Fibroblast of skin of right quadriceps (primary cell): Measurements from ENCODE around the gene CDK3.
A peak's percentile ranks its signal among the peaks of the same experiment; 100 is the strongest.
"Not testable (repeated sequence)": the region's sequence is repeated elsewhere in the genome, so short reads cannot be mapped to it uniquely, and the experiment has no call there.

Experiments
- DNase-seq: peaks from one replicate; pipeline ENCODE4 v3.0.0-alpha.2; 2013

The CDK3 gene

GRCh38 chr17:76017481-76018339 is 17.1 kb downstream of the CDK3 start:
- DNase-seq, result no peak

GRCh38 chr17:76018340-76018680 is 17.7 kb downstream of the CDK3 start:
- no peak for DNase-seq

- no peak for DNase-seq
Measured at GRCh38 chr17:76018801-76019200, 18.1 kb downstream of the CDK3 start.

- no peak for DNase-seq
Measured at GRCh38 chr17:76019833-76020467, 19.3 kb downstream of the CDK3 start.

GRCh38 chr17:76022285-76022684 is 21.6 kb downstream of the CDK3 start:
- DNase-seq, result no peak

- DNase-seq, result no peak
Measured at GRCh38 chr17:76022973-76023899, 22.6 kb downstream of the CDK3 start.

GRCh38 chr17:76023900-76024237 is 23.2 kb downstream of the CDK3 start:
- DNase-seq, result no peak

- DNase-seq, result no peak
Measured at GRCh38 chr17:76024353-76024752, 23.7 kb downstream of the CDK3 start.

GRCh38 chr17:76025294-76025693 is 24.6 kb downstream of the CDK3 start:
- DNase-seq, result no peak

GRCh38 chr17:76026714-76027158 is 26.1 kb downstream of the CDK3 start:
- DNase-seq, result no peak

GRCh38 chr17:76027159-76027839 is 26.6 kb downstream of the CDK3 start, which contains the start of gene EVPL:
TSS of gene EVPL (minus strand) at chr17:76027306. CDS start at chr17:76027198, 108 bp downstream.
- no peak for DNase-seq

GRCh38 chr17:76032073-76032779 is 31.6 kb downstream of the CDK3 start:
- no peak for DNase-seq

GRCh38 chr17:76032780-76033108 is 32.1 kb downstream of the CDK3 start:
- no peak for DNase-seq

GRCh38 chr17:76033139-76033538 is 32.5 kb downstream of the CDK3 start:
- DNase-seq, result no peak

- no peak for DNase-seq
Measured at GRCh38 chr17:76034428-76035350, 34.0 kb downstream of the CDK3 start.

- DNase-seq, result no peak
Measured at GRCh38 chr17:76036497-76037261, 36.0 kb downstream of the CDK3 start.

GRCh38 chr17:76038050-76038449 is 37.4 kb downstream of the CDK3 start:
- DNase-seq, result peak; percentile 29

- no peak for DNase-seq
Measured at GRCh38 chr17:76039121-76039520, 38.5 kb downstream of the CDK3 start.

GRCh38 chr17:76040376-76040775 is 39.7 kb downstream of the CDK3 start:
- no peak for DNase-seq

GRCh38 chr17:76042868-76043267 is 42.2 kb downstream of the CDK3 start:
- not testable (repeated sequence) for DNase-seq
